Sigmoid colon (tissue), 4 donors: ENCODE data around the gene TSEN34.
"Not testable (repeated sequence)": the region's sequence is repeated elsewhere in the genome, so short reads cannot be mapped to it uniquely, and the experiment has no call there.

Source experiments
- CTCF ChIP-seq, 4 experiments: fragments of 450-650 bp in 3 of 4; fragments of 200-600 bp in 1 of 4; IDR thresholded peaks; one replicate each; pipeline ENCODE4 v1.5.1; 2016 to 2019; ENCODE audit warnings: antibody characterized with exemption in 4 of 4, mild to moderate bottlenecking in 3 of 4, moderate library complexity in 2 of 4
- EP300 ChIP-seq, 4 donors: sonication (generic); formaldehyde crosslinking; IDR thresholded peaks; one replicate each; pipeline ENCODE4 v1.6.1; 2017; ENCODE audit warnings: antibody characterized with exemption in 4 of 4
- POLR2AphosphoS5 ChIP-seq, 4 donors: sonication (generic); formaldehyde crosslinking; IDR thresholded peaks; one replicate each; pipeline ENCODE4 v1.6.1; 2017; ENCODE audit warnings: antibody characterized with exemption in 4 of 4

DNA sequence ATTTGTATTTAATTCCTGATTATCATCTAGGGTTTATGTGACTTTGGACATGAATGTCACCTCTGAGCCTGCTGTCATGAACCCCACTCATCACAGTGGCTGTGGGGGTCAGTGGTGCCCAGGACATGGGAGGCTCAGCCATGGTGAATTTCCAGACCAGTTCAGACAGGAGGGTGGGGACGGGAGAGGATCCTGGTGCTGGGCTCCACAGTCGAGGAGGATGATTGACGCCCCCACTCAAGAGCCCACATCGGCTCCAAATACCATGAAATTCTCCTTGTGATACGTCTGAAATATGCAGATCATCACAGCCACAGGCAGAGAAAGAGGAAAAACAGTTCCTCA is 32.8 kb downstream of the TSEN34 start:
- not testable (repeated sequence) for TF ChIP-seq CTCF, POLR2AphosphoS5, EP300 (IDR thresholded peaks at IDR 0.05)
